NCI-H1417 (cell line): ENCODE results near the gene KSR1.
"Not testable (repeated sequence)": the region's sequence is repeated elsewhere in the genome, so short reads cannot be mapped to it uniquely, and the experiment has no call there.

ENCODE experiments used
- DNase-seq, 3 experiments: peaks; one replicate each; lab custom pipeline; 2025; lab: John Stamatoyannopoulos, UW

Gene KSR1

DNA sequence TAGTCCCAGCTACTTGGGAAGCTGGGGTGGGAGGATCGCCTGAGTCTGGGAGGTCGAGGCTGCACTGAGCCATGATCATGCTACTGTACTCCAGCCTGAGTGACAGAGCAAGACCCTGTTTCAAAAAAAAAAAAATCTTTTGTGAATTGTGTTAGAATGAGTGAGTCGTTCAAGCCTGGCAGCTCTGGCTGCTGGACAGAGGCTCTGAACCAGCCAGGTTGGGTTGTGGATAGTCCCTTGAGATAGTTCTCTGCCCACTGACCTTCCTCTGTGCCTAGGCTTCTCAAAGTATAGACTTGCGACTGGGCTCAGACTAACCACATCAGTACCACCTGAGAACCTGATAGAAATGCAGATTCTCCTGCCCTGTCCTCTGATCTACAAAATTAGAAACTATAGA is 2.2 kb upstream of the KSR1 start:
- no peak for DNase-seq

DNA sequence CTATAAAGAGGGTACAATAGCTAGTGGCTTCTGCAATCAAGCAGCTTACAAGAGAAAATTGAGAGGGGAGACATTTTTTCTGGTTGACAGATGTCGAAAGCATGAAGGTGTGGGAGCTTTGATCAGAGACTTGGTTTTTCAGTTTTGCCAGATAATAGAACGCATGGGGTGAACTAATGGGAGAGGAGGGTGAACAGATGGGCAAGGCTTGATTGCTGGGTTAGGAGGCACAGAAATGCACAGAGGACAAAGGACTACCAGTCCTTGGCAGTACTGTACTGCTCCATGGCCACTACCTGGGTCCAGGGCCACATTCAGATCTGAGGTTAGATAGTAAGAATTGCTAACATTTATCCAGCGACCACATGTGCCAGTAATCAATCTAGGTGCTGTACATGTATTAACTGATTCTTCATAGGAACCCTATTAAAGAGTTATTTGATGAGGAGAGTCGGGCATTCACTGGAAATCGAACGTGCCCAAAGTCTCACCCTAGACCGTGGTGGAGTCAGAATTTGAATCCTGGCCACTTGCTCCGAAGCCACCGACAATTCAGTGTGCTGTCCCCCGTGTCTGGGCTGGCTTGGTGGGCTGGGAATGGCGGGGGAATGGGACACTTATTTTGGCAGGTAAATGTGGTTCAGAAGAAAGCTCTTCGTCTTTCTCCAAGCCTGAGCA is 873 bp upstream of the KSR1 start:
- DNase-seq, result peak in 1 of 3 experiments; percentile 38

DNA sequence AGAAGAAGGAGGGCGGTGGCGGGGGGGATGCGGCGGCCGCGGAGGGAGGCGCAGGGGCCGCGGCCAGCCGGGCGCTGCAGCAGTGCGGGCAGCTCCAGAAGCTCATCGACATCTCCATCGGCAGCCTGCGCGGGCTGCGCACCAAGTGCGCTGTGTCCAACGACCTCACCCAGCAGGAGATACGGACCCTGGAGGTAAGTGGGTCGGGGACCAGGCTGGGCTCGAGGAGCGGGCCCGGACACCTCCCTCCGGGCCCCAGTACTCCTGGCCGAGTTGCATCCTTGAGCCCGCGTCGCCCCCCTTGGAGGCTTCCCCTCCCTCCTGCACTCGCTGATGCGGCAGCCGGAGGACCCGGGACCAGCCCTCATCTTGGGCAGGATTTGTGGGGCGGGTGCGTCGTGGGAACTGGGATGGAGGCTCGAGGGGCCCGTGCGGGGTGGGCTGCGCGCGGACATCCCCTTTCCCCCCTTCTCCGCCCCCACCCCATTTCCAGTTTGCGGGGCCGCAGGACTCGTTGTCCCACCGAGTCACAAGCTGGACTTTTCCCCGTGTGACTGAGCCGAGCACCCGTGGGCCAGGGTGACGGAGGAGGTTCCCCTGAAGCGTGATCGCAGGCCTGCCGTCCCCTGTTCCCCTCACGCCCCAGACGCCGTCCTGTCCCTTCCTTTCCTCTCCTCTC is 572 bp downstream of the KSR1 start:
- DNase-seq, result peak in 1 of 3 experiments; percentile 17

DNA sequence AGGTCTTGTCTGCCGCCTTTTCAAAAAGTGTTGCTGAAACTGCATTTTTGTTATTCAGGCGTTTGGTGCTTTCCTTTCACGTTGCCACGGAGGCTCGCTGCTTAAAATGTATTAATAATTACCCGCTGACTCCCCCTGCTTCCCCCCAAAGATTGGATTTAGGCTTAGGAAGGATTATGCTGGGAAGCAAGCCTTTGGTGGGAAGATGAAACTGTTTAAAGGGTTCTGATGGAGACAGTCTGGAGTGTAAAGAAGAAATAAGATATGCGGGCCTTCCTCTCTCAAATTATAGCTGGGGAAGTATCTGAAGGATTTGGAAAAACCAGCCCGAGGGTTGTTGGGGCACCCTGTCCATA is 1.1 kb downstream of the KSR1 start:
- DNase-seq, result peak in 1 of 3 experiments; percentile 54

DNA sequence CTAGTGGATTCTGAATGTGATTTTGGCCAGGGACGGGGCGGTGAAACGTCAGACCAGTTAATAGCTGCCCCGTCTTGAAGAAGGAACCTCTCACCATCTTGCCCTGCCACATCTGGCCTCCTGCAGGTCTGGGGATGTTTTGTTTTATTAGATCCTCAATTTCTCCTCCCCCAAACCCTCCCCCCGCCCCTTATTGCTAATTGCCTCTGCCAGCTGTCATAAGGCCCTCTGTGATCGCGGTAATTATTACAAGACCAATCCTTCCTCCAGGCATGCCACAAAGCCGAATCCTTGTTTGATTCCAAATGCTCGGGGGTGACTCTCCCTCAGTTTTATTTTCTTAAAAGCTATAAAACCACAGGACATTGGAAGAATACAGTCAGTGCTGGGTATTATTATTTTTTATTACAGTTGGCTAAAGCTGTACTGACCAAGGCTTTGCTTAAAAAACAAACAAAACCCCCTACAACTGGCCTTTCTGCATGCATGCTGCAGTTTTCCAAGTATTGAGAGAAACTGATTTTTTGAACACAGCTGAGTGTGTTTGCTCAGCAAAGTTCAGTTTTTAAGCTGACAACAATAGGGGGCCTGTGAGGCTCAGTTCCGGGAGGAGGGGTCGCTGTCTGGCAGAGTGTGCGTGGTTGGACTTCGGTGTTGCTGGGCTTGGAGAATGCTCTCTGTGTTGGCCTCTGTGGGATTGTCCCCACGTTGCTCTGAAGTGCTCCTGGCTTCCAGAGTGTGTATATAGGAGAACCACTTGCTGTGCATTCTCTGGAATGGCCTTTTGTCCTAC is 1.7 kb downstream of the KSR1 start:
- peak in 2 of 3 experiments; percentile 54 to 82 for DNase-seq

DNA sequence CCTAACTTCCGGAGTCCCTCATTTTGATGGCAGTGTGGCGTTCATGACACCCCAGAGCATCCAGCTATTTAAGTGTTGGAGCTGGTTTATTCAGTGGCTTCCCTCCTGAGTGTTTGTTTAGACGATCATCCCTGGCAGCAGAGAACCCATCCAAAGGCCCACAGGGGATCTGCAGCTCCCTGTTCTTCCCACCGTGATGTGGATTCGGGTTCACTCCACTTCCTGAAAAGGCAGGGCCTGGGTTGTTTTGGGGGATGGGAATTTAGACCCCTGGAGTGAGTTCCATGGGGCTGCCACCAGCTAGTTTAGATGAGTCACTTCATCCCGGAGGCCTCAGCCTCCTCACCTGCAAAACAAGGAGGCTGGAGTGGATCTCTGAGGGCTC is 2.3 kb downstream of the KSR1 start:
- DNase-seq, result peak; percentile 21 to 70 (median 41)

DNA sequence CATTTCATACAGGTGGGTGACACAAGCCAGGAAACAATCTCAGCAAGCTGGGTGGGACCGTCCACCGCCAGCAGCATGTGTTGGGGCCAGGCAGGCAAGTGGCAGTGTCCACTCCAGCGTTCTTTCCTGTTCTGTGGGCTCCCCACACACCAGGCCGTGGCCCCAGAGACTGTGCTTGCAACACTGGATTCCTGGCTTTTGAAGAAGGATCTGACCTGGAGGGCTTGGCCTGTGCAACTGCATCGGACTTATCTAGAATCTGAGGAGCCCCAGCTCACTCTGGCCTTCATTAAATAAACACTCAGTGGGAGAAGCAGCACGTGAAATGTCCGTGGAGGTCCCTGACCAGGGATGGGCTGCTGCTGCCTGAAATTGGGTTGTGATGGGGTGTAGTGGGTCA is 3.2 kb downstream of the KSR1 start:
- DNase-seq, result no peak

DNA sequence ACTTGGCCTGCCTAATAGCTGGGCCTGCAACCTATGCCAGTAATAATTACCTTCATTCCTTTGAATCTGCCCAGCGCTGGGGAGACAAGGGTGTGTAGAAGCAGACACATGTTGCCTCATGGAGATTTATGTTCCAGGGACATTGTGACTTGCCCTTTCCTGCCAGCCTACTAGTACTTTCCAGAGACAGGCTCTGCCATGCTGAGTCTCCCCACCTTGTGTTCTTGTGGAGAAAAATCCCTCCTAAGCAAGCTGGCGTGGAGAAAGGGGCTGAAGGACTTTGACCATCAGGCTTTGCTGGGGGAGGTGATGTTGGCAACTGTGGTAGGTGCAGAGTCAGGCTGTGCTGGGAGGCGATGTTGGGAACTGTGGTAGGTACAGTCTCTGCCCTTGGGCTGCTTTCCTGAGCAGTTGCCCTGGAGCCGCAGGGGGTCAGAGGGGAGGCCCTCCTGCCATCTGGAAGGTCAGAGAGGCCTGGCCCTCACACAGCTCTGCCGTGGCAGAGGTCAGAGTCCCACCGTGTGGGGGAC is 4.0 kb downstream of the KSR1 start:
- no peak for DNase-seq

DNA sequence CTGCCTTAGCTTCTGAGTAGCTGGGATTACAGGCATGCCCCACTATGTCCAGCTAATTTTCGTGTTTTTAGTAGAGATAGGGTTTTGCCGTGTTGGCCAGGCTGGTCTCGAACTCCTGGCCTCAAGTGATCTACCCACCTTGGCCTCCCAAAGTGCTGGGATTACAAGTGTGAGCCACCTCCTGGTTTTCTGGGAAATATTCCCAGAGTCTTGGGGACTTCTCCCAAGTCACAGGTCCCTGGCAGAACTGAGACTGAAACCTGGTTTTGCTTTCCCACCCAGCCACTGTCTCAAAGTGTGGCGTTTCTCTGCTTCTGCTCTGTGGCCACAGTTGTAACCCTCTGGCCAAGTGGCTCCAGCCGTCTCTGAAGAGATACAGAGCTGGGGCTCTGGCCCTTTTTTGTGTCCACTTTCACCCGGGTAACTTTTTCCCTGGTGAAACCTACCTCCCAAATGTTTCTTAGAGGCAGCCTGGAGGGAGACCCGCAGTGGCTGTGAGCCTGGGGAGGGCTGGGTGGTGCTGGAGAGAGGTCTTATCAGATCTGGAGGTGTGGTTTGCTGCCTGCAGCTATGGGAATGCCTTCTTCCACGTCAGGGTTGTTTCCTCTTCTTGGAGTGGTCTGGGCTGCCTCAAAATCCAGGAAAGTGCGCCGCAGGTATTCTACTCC is 5.1 kb downstream of the KSR1 start:
- no peak for DNase-seq

DNA sequence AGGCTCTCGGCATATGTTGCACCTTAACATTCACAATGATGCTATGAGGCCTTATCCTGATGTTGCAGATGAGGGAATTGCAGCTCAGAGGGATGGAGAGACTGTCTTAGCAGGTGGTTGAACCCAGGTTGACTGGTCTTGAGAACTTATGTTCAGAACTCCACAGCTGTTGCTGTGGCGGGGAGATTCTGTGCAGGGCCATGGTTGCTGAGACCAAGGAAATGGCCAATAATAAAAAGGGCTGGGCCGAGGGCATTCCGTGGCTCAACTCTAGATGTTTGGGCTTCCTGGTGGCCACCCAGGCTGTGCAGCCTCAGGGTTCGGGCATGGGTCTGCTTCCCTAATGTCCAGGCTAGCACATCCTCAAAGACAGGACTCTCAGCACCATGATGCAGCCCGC is 5.9 kb downstream of the KSR1 start:
- no peak for DNase-seq

DNA sequence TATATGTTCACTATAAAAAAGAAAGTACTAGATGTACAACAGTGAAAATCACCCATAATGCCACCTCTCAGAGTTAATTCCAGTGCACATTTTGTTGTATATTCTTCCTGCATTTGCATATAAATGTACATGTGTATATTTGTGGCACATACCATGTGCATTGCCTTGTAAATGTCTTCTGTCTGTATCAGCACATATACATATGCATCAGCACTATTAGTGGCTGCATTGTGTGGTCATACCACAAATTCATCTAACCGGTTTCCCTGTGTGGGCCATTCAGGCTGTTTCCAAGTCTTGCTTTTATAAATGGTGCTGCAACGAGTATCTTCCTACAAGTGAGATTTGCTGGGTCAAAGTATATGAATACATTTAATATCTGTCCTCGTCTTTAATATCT is 6.5 kb downstream of the KSR1 start:
- DNase-seq, result no peak

DNA sequence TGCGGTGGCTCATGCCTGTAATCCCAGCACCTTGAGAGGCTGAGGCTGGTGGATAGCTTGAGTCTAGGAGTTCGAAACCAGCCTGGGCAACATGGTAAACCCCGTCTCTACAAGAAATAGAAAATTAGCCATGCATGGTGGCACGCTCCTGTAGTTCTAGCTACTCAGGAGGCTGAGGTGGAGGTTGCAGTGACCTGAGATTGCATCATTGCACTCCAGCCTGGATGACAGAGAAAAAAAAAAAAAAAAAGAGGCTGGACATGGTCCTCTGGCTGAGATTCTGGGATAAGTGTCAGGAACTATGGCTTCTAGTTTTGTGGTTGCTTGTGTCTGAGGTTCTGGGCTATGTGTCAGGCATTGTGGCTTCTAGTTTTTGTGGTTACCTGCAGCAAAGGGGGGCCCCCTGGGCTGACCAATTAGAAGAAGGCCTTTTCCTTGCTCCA is 7.0 kb downstream of the KSR1 start:
- no peak for DNase-seq

DNA sequence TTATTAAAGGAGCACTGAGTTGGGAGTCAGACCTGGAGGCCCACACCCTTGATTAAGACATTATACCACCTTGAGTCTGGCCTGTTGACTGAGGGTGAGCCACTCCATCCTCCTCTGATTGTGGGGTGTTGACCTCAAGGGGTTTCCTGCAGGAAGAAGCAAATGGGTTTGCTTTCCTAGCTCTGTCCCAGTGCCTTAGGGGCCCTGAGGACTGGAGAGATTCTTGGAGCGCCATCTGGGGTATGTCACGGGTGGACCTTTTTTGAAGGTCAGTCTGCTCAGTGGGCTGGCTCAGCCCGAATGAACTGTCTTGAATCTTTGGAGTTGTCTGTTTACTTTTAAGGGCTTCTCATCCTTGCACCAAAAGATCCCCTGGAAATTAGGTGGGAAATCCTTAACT is 7.8 kb downstream of the KSR1 start:
- DNase-seq, result not testable (repeated sequence)

DNA sequence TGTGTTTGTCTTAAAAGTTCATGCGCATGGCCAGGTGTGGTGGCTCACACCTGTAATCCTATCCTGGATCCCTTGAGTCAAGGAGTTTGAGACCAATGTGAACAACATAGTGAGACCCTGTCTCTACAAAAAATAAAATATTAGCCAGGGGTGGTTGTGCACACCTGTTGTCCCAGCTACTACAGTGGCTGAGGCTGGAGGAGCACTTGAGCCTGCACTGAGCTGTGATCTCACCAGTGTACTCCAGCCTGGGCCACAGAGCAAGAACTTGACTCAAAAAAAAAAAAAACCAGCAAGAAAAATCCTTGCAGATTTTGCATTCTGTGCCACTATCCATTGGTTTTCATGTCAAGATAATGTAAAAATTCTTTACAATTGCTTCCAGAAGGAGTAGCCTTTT is 8.2 kb downstream of the KSR1 start:
- no peak for DNase-seq

DNA sequence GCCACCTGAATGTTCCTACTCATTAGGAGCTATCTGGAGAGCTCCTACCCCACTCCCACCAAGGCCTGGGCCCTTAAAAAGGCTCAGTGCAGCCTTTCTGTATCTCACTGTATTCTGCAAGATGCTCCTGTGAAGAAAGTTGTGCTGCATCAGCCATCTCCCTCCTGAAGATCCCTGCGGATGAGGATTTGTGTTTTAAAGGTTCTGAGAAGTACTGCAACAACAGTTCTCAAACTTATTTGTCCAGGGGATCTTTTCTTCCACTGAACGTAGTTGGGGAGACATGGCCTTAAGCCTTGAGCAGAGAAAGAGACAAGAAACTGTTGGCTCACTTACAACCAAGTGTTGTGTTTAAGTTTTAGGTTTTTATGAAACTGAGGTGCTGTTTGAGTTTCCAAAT is 9.6 kb downstream of the KSR1 start:
- not testable (repeated sequence) for DNase-seq

DNA sequence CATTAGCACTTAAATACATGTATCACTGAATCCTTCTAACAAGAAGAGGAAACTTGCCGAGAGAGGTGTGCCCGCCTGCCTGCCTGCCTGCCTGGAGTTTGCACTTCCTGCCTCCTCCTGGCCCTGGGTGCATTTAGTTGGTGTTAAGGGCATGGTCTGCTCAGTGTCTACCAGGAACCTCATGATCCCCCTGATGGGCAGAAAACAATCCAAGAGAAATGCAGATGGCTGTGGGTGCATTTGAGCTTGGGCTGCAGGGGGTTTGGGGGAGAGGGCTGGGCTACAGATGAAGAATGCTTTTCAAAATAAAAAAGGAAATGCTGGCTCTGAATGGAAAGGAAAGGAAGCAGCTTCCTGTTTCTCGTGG is 10.1 kb downstream of the KSR1 start:
- no peak for DNase-seq

DNA sequence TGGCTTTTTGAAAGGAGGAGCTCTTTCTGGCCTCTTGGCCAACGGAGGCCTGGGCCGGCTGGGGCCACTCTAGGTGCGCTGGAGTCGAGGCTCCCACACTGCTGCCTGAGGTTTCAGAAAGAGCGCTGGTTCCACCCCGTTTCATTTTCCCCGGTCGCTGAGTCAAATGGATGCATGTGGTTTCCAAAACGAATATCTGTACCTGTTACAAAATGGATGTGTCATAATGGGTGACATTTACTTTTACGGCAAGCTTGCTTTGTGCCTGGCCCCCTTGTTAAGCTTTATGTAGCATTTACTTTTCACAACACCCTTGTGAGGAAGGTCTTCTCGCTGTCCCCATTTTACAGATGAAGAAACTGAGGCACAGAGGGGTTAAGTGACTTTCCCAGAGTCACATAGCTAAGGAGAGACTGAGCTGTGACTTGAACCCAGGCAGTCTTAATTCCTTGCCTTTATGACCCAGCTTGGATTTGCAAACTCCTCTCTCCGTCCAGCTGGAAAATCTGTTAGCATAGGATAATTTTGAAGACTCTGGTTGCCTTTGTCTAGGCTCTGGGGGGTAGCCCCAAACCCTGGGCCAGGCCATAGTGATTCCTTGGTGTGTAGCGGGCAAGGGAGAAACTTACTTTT is 10.6 kb downstream of the KSR1 start:
- DNase-seq, result no peak

DNA sequence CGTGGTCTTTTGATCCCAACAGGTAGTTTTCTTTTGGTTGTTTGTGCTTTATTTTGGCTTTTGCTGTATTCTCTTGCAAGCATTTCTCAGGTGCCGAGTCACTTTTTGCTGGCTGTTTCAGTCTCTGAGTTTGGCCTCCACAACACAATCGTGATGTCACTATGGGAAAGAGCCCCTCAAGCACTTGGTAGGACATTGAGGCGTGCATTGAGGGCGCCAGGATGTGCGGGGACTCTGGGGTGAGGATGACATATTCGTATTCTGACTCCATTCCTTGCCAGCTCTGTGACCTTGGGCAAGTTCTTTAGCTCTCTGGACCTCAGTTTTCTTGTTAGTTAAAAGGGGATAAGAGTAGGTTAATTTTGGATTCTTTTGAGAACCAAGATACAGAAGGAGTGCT is 13.0 kb downstream of the KSR1 start:
- DNase-seq, result no peak

DNA sequence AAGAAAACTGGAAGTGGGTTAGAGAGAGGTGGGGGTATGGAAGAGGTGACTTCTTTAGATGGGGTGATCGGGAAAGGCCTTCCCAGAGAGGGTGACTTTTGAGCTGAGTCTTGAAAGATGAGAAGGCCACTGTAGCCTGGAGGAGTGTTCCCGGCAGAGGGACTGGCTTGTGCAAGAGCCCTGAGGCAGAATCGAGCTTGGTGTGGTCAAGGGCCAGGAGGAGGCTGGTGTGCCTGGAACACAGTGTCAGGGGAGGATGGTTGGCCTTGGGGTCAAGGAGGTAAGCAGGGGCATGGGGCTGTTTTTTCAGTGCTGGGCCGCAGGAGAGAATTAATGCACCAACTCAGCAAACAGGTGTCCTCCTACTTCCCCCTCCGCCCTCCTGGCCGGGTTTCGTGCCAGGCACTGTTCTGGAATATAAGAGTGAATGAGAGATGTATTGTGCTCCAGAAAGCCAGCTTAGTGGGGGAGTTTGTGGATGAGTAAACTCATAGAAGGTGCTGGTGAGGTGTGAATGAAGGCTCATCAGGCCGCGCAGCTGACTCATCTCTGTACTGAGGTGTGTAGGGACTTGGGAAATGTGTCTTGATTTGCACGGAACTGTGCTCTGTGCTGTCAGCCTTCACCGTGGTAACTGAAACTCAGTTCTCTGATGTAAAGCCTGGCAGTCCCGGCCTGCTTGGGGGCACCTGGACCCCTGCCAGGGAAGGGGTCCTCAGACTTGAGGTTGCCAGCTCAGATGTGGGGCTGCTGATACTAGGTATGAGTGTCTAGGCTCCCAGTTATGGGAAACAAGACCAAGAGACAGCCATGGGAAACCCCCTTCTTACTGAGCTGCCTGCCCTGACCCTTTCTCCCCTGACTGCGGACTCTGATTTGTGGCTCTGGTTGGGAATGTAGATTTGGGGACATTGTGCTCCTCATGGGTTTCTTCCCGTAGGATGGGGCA is 15.3 kb downstream of the KSR1 start:
- no peak for DNase-seq

DNA sequence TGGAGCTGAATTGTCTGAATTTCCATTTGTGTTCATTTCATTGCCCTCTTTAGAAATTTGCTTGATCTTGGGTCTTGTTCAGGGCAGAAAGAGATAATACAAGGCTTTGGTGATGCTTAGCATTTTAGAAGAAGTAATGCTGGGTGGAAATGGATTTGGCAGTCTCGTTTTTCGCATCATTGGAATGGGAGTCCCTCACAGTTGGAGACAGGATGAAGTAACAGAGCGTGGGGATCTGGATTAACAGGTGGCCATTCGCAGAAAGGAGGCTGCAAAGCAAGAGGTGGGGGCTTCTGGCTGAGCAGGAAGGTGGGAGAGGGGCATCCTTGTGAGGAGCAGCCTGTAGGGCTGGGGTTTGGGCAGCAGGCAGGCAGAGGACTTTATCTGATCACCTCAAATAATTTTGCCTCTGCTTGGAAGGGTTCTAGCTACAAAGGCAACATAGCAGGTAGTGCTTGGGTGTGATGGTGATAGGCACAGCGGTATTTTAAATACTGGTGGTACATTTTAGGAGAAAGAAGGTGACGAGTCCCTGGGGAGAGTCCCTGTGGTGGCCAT is 17.0 kb downstream of the KSR1 start:
- DNase-seq, result no peak
